ENCODE measurements around the gene STRADA. TPM values are rescaled to one million over a fixed set of nuclear protein-coding genes. Genes with fewer than 3 reads are reported as not detected.
"Not testable (repeated sequence)": the region's sequence is repeated elsewhere in the genome, so short reads cannot be mapped to it uniquely, and the experiment has no call there.

The STRADA gene
- total RNA-seq, 1 donor from 2014 or later: 13.4 TPM

- no peak for DNase-seq (ENCODE audit: low spot score)
- ATAC-seq: no peak
Measured at GRCh38 chr17:63758428-63758827, 16.8 kb upstream of the STRADA start.

DNA sequence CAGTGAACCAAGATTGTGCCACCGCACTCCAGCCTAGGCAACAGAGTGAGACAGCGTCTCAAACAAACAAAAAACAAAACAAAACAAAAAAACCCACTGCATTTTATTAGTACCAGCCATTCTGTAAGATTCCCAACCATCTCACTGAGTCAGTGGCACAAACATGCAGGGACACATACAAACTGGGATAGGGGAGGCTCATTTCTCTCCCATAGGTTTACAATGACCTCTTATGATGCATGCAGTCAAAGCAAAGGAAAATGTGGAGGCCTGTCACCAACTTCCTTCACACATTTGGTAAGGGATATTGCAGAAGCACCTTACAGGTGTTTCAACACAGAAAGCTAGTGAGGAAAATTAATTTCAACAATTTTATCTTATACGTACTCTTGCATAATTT is 12.4 kb upstream of the STRADA start:
- no peak for ATAC-seq
- DNase-seq (ENCODE audit: low spot score): no peak

- no peak for ATAC-seq
- DNase-seq (ENCODE audit: low spot score): no peak
Measured at GRCh38 chr17:63753215-63753614, 11.6 kb upstream of the STRADA start.

DNA sequence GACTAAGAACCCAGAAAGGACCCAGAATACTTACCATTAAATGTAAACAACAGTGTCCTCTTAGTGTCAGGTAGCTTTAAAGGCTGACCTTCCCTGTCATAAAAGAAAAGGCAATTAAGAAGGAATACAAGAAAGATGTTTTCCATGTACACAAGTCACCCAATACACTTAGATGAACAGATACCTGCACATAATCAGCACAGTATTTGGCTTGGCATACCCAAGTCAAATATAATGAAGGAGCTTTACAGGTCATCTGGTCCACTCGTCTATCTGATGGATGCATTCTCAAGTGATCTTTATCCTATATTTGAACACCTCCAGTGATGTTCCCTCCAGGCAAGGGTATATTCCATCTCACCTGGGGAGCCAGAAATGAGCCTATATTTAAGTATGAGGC is 11.1 kb upstream of the STRADA start:
- ATAC-seq (no peak), DNase-seq (ENCODE audit: low spot score) (no peak)

DNA sequence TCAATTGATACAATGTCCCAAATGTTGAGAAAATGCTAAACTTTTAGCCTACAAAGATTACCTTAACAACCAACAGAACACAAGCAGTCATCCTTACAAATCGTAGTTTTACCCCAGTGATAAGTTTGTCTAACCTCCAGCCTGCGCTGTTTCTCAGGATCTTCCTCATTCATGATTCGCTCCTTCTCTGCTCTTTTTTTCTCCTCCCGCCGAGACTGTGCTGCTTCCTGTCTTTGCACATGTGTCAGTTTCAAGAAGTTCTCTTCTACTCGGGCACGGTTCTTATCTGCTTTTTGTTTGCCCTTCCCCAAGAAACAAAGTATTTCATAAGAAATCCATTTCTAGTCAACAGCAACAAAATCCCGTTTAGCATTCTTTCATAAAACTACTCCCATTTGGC is 10.2 kb upstream of the STRADA start:
- DNase-seq (ENCODE audit: low spot score) (no peak), ATAC-seq (no peak)

DNA sequence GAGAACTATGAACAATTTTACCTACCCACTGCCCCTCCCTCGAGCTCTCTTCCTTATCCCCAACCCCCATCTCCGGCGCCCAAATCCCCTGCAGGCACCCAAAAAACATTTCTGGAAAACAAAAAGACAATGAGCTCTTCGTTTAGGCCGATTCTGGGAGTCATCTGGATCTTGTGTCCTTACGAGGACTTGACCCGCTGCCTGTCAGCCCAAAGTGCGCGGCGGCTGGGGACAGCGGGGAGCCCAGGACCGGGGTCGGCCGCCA is 524 bp downstream of the STRADA start:
- ATAC-seq: peak; percentile 38
- no peak for DNase-seq (ENCODE audit: low spot score)

- no peak for ATAC-seq
Measured at GRCh38 chr17:63740464-63741142, 996 bp downstream of the STRADA start.

GRCh38 chr17:63735691-63736090 is 5.9 kb downstream of the STRADA start:
- no peak for DNase-seq (ENCODE audit: low spot score)
- ATAC-seq: no peak

More at GRCh38 chr17:63740464-63741142, 996 bp downstream of the STRADA start:
- DNase-seq (ENCODE audit: low spot score): no peak

DNA sequence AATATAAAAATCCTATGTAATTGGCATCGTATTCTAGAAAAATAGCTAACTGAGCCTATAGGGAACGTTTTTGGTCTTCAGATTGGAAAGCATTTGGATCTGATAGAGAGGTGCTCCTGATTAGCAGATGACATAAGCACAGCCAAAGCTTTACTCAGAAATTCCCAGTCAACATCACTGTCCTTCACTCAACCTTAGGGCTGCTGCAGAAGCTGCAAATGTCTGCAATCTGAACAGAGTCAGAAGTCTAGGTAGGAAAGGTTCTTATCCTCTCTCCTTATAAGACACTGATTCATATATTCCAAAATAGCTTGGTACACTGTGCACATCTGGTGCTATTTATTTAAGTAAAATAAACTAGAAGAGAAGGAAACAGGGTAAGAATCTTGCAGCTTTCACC is 19.2 kb downstream of the STRADA start:
- ATAC-seq: no peak

DNA sequence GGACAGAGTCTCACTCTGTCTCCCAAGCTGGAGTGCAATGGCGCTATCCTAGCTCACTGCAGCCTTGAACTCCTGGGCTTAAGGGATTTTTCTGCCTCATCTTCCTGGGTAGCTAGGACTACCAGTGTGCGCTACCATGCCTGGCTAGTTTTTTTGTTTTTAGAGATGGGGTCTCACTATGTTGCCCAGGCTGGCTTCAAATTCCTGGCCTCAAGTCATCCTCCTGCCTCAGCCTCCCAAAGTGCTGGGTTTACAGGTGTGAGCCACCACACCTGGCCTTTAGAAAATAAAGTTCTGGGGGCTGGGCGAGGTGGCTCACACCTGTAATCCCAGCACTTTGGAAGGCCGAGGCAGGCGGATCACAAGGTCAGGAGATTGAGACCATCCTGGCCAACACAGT is 21.4 kb downstream of the STRADA start:
- not testable (repeated sequence) for DNase-seq (ENCODE audit: low spot score); ATAC-seq

More for the DNA sequence above, 19.2 kb downstream of the STRADA start:
- DNase-seq (ENCODE audit: low spot score): no peak

DNA sequence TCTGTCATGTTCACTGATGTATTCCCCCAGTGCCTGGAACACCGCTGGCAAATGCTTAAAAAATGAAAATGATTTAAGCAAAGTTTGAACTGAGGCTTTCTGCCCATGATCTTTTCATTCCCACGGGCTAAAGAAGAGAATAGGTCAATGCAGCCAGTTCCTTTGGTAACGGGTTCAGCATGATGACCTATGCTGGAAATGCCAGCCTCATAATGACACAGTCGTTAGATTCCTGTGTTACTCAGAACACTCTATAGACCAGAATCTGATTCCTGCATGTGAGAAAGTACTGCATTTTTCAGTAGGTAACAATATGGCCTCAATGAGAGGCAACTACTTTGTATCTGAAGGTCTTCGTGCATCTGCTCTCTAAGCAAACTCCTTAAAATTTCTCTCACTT is 22.6 kb downstream of the STRADA start:
- ATAC-seq: no peak
- no peak for DNase-seq (ENCODE audit: low spot score)

- DNase-seq (ENCODE audit: low spot score) (no peak), ATAC-seq (no peak)
Measured at GRCh38 chr17:63716426-63716825, 25.2 kb downstream of the STRADA start.

GRCh38 chr17:63714550-63715277 is 26.9 kb downstream of the STRADA start:
- ATAC-seq (peak; percentile 69), DNase-seq (ENCODE audit: low spot score) (peak; percentile 38)

DNA sequence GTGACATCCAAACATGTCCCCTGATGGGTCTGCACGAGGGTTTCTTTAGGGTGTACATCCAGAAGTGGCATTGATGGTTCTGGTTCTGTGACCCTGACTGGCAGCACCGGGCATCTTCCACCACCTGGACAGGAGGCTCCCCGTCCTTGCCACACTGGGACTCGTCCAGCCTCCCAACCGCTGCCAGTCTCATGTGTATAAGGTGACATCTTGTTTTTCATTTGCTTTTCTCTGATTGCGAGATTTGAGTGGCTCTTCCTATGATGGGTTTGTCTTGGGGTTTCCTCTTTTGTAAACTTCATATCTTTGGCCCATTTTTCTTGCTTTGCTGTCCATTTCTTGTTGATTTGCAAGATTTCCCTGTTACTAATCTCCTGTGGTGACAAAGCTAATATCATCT is 32.5 kb downstream of the STRADA start:
- DNase-seq (ENCODE audit: low spot score) (peak; percentile 35), ATAC-seq (no peak)

DNA sequence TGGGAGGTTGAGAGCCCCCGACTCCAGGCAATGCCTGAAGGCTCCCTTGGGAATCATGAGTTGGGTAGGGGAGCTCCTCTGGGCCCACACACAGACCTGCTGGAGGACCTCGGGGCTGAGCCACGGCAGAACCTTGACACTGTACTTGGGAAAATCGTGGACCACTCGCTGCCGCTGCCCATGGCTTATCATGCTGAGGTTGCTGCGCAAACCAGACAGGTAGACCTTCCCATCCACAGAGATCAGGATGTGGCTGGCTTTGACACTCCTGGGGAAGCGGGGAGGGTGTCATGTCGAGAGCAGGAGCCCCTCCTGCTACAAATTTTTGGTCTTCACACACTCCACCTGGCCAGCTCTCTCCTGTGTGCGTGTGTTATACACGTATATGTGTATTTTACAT is 34.4 kb downstream of the STRADA start:
- ATAC-seq (no peak), DNase-seq (ENCODE audit: low spot score) (no peak)

DNA sequence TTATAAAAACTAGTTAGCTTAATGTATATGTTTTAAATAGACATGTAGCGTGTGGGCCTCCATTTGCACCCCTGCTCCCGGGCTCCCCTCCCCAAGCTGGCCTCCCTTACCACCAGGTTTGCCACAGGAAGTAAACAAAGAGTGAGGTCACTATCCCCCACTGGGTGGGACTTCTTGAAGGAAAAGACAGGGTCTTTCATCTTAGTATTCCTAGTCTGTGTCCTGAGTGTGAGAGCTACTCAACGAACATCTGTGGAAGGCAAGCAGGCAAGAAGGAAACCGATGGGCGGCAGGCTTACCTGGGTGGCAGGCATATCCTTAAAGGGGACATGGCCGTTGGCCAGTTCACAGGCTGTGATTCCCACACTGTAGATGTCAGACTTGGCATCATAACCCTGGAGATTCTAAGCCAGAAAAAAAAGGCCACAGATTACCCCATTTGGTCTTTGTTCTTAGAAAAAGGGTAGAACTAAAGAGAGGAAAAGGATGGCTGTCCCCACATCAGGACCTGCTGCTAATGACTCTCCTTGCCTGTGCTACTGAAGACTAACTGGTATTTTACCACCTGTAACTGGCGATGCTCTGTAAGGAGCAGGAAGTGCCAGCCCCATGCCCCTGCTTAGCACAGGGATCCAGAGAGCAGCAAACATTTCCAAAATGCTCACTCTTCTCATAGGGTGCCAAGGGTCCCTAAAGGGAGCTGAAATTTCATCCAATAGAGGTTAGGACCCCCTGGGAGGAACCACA is 35.1 kb downstream of the STRADA start:
- DNase-seq (ENCODE audit: low spot score) (no peak), ATAC-seq (no peak)

DNA sequence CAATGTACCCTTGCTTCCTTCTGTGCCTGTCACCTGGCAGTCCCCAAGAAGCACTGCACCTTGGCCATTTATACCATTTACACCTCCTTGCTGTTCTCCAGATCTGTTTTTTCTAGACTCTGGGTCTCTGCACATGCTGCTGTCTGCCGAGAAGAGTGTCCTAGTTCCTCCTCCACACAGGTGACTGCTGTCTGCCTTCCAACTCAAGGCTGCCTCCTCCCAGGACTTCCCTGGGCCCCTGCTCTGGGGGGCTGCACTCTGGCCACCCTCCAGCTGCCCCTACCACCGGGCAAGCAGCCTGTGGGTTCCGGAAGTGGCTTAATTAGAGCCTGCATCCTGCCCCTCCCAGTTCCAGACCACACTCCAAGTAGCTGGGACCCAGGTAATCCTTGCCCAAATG is 35.9 kb downstream of the STRADA start:
- no peak for DNase-seq (ENCODE audit: low spot score)
- no peak for ATAC-seq

GRCh38 chr17:63704836-63705235 is 36.8 kb downstream of the STRADA start:
- peak; percentile 43 for DNase-seq (ENCODE audit: low spot score)

GRCh38 chr17:63704259-63704576 is 37.4 kb downstream of the STRADA start:
- DNase-seq (ENCODE audit: low spot score) (peak; percentile 41), ATAC-seq (no peak)

More at GRCh38 chr17:63704836-63705235, 36.8 kb downstream of the STRADA start:
- ATAC-seq: no peak

DNA sequence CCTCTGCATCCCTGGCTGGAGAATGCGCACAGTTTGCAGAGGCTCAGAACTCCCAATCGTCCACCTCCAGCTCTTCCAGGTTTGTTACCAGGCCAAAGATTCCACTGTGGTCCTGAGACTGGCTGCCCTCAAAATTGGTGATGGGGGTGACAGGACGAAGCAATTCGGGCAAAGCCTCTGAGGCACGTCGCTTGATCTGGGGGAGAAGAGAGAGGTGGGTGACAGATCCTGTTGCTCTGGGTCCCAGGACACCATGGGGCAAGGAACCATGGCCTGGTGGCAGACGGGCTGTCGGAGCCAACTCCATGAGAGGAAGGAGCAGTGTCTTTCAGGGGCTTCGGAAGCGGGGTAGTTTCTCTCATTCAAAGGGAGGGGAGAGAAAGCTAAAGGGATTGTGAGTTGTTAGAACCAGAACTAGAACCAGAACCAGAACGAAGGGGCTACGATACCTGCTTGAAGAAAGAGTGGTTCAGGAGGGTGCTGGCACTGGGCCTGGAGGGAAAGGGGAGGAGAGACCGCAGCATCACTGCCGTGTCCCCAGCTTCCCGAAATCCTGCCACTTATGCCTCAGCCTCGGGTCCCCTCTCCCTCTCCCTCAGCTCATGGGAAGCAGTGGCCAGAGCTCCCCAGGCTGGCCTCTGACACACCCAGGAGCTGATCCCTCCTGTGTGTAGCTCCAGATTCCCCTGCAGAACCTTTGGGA is 37.9 kb downstream of the STRADA start:
- no peak for ATAC-seq
- DNase-seq (ENCODE audit: low spot score): no peak

DNA sequence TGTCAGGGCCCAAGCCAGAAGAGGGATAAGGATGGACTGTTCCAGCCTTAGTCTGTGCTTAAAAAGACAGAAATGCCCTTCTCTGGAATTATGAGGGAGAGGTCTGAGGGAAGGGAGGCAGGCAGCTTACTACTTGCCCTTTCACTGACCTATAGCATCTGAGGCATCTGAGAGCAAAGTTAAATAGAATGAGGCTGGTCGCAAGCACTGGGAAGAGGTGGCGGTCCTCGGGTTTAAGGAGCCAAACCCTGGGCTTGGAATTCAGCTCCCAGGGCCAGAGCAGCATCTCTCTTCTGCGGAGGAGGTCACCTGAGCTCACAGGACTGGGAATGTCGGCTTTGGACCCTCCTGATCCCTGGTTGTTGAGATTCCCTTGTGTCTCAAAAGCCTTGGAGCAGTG is 38.6 kb downstream of the STRADA start:
- DNase-seq (ENCODE audit: low spot score): no peak
- no peak for ATAC-seq

GRCh38 chr17:63702721-63703015 is 38.9 kb downstream of the STRADA start:
- no peak for DNase-seq (ENCODE audit: low spot score)
- ATAC-seq: no peak

All from left lobe of liver (tissue), 2 donors.